ENCODE data around the gene TEKT2. TPM values are rescaled to one million over a fixed set of nuclear protein-coding genes. Genes with fewer than 3 reads are reported as not detected.

The TEKT2 gene
- polyA plus RNA-seq, 2 of the 4 experiments (the other 2 are of a cell fraction): 0.08 TPM; not detected in 1

GRCh38 chr1:36126797-36127500, 43.1 kb downstream of the TEKT2 start:
- 56% methylated on average over 5 of the region's 7 CpGs for WGBS (ENCODE audit: missing lambda C conversion rate)
- H3K4me3 ChIP-seq: no peak overlapping the region
- H3K4me1 ChIP-seq: no peaks in the 10 kb centered on the region
- H3K27ac ChIP-seq: no peak overlapping the region
- ChIA-PET CTCF (interaction anchor here (0.6 to 1.3 kb wide), 3 partner anchors 8 to 115 kb away, joined by 3 read pairs; no protein-coding TSS in a partner anchor), POLR2A (interaction anchor here (0.7 kb wide), 1 partner anchor 22 kb away, joined by 3 read pairs; the partner anchor contains the start of gene TRAPPC3)
- FAIRE-seq (no peak), ATAC-seq (no peak), DNase-seq (ENCODE audit: low read depth in 1 of 2, low spot score in 1 of 2) (no peak)
- H3K4me2 ChIP-seq: no peak overlapping the region
- TF ChIP-seq MAFK (IDR thresholded peaks at IDR 0.05; ENCODE audit: partially characterized antibody): no peak
- no peak for TF ChIP-seq MAX (IDR thresholded peaks at IDR 0.05)
- no peak for TF ChIP-seq RAD21 (conservative IDR thresholded peaks at IDR 0.05 in 1 of 2, IDR thresholded peaks at IDR 0.05 in 1 of 2)
- no peak for TF ChIP-seq RCOR1 (IDR thresholded peaks at IDR 0.05; ENCODE audit: low read depth, low read length)
- TF ChIP-seq TP53 (CRISPR knock-in tag; IDR thresholded peaks at IDR 0.05): no peak
- no peak for TF ChIP-seq HDAC2 (IDR thresholded peaks at IDR 0.05)
- no peak for TF ChIP-seq EHMT2 (IDR thresholded peaks at IDR 0.05; ENCODE audit: low read depth)
- H3K9me3 ChIP-seq: no peaks in the 10 kb centered on the region

- ATAC-seq (no peak), FAIRE-seq (no peak), DNase-seq (ENCODE audit: low read depth in 1 of 2, low spot score in 1 of 2) (no peak)
- no peaks in the 10 kb centered on the region; the same call in 2 of the 3 replicates for H3K4me1 ChIP-seq
- H3K4me3 ChIP-seq: no peak overlapping the region
- 92% methylated on average over 8 of the region's 11 CpGs for WGBS (ENCODE audit: missing lambda C conversion rate)
- TF ChIP-seq ZSCAN20 (CRISPR knock-in tag; IDR thresholded peaks at IDR 0.05) (no peak), MYC (IDR thresholded peaks at IDR 0.05; ENCODE audit: borderline replicate concordance, low read length) (no peak), ESRRA (IDR thresholded peaks at IDR 0.05; ENCODE audit: borderline replicate concordance, low read length) (no peak)
- ChIA-PET CTCF (interaction anchor here (0.7 to 2.1 kb wide), 3 partner anchors 11 to 197 kb away, joined by 3 to 6 read pairs (median 3); partner anchors contain the start of gene AGO3), POLR2A (no interaction called here)
- no peak overlapping the region for H3K27ac ChIP-seq
- no peaks in the 10 kb centered on the region for H3K9me3 ChIP-seq
- H3K4me2 ChIP-seq: no peak overlapping the region
Observed at GRCh38 chr1:36128126-36128904, 44.4 kb downstream of the TEKT2 start.

GRCh38 chr1:36128905-36129206, 45.0 kb downstream of the TEKT2 start:
- CTCF ChIA-PET: interaction anchor here (2.1 kb wide), 1 partner anchor 59 kb away, joined by 6 read pairs; no protein-coding TSS in a partner anchor
- POLR2A ChIA-PET: no interaction called here
- TF ChIP-seq ESRRA (IDR thresholded peaks at IDR 0.05; ENCODE audit: borderline replicate concordance, low read length) (no peak), RAD21 (conservative IDR thresholded peaks at IDR 0.05 in 1 of 2, IDR thresholded peaks at IDR 0.05 in 1 of 2) (no peak), SMC3 (IDR thresholded peaks at IDR 0.05) (no peak), HDAC2 (IDR thresholded peaks at IDR 0.05) (no peak), ZFP36 (IDR thresholded peaks at IDR 0.05; ENCODE audit: borderline replicate concordance, partially characterized antibody) (no peak), POLR2A (IDR thresholded peaks at IDR 0.05; ENCODE audit: low read length) (no peak), EP300 (IDR thresholded peaks at IDR 0.05) (no peak)

GRCh38 chr1:36132029-36132428, 48.1 kb downstream of the TEKT2 start:
- DNase-seq (ENCODE audit: low read depth in 1 of 2, low spot score in 1 of 2): no peak
- ChIA-PET POLR2A (no interaction called here), CTCF (interaction anchor here (0.8 to 5.3 kb wide), 5 partner anchors 18 to 211 kb away, joined by 3 to 147 read pairs (median 4); no protein-coding TSS in a partner anchor)
- TF ChIP-seq CEBPB (IDR thresholded peaks at IDR 0.05) (no peak), CHD4 (IDR thresholded peaks at IDR 0.05; ENCODE audit: borderline replicate concordance) (no peak), POLR2AphosphoS2 (conservative IDR thresholded peaks at IDR 0.05; ENCODE audit: low read length) (no peak), FOSB (CRISPR knock-in tag; IDR thresholded peaks at IDR 0.05) (no peak), HEYL (CRISPR knock-in tag; IDR thresholded peaks at IDR 0.05) (no peak), PHF8 (IDR thresholded peaks at IDR 0.05; ENCODE audit: borderline replicate concordance, low read depth) (no peak), JUNB (IDR thresholded peaks at IDR 0.05) (no peak), ZNF302 (CRISPR knock-in tag; IDR thresholded peaks at IDR 0.05) (no peak), REST (IDR thresholded peaks at IDR 0.05) (no peak), RCOR1 (IDR thresholded peaks at IDR 0.05; ENCODE audit: low read depth, low read length) (no peak)
- Histone ChIP-seq H3K4me2 (no peak overlapping the region), H3K4me3 (no peak overlapping the region), H3K4me1 (peaks cover 6% of the 10 kb centered on the region), H3K27ac (no peak overlapping the region), H3K9me3 (no peaks in the 10 kb centered on the region)
- ATAC-seq: no peak
- 66% methylated on average over 3 of the region's 3 CpGs for WGBS (ENCODE audit: missing lambda C conversion rate)
- FAIRE-seq: no peak

More at GRCh38 chr1:36128905-36129206, 45.0 kb downstream of the TEKT2 start:
- H3K4me1 ChIP-seq: peaks cover 5% of the 10 kb centered on the region
- H3K4me3 ChIP-seq: no peak overlapping the region
- H3K9me3 ChIP-seq: no peaks in the 10 kb centered on the region
- FAIRE-seq (no peak), ATAC-seq (no peak), DNase-seq (ENCODE audit: low read depth in 1 of 2, low spot score in 1 of 2) (no peak)
- H3K4me2 ChIP-seq: no peak overlapping the region
- WGBS (ENCODE audit: missing lambda C conversion rate): 80% methylated on average over 3 of the region's 3 CpGs
- no peak overlapping the region for H3K27ac ChIP-seq
